ENCODE data around the gene GALNT2. TPM values are rescaled to one million over a fixed set of nuclear protein-coding genes. Genes with fewer than 3 reads are reported as not detected.

GALNT2 gene
- total RNA-seq, 1 experiment from 2014 or later = 152 TPM

- ChIA-PET POLR2A (no interaction called here), CTCF (no interaction called here)
- no peak overlapping the region for H3K27ac ChIP-seq (ENCODE audit: low read length)
- H3K36me3 ChIP-seq (ENCODE audit: control insufficient read depth, insufficient read depth, low read length) = no peaks in the 10 kb centered on the region
- DNase-seq (ENCODE audit: low read depth, low spot score) = no peak
- TF ChIP-seq, protein P1, sequence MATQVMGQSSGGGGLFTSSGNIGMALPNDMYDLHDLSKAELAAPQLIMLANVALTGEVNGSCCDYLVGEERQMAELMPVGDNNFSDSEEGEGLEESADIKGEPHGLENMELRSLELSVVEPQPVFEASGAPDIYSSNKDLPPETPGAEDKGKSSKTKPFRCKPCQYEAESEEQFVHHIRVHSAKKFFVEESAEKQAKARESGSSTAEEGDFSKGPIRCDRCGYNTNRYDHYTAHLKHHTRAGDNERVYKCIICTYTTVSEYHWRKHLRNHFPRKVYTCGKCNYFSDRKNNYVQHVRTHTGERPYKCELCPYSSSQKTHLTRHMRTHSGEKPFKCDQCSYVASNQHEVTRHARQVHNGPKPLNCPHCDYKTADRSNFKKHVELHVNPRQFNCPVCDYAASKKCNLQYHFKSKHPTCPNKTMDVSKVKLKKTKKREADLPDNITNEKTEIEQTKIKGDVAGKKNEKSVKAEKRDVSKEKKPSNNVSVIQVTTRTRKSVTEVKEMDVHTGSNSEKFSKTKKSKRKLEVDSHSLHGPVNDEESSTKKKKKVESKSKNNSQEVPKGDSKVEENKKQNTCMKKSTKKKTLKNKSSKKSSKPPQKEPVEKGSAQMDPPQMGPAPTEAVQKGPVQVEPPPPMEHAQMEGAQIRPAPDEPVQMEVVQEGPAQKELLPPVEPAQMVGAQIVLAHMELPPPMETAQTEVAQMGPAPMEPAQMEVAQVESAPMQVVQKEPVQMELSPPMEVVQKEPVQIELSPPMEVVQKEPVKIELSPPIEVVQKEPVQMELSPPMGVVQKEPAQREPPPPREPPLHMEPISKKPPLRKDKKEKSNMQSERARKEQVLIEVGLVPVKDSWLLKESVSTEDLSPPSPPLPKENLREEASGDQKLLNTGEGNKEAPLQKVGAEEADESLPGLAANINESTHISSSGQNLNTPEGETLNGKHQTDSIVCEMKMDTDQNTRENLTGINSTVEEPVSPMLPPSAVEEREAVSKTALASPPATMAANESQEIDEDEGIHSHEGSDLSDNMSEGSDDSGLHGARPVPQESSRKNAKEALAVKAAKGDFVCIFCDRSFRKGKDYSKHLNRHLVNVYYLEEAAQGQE (IDR thresholded peaks at IDR 0.05; ENCODE audit: insufficient read depth in 1 of 2, low read depth in 2 of 2, low read length in 1 of 2) = no peak
- TF ChIP-seq TCF7L2 (IDR thresholded peaks at IDR 0.05; ENCODE audit: low read depth, low read length) = no peak
- TF ChIP-seq CTCF (IDR thresholded peaks at IDR 0.05) = no peak
- TF ChIP-seq POLR2AphosphoS5 (IDR thresholded peaks at IDR 0.05; ENCODE audit: low read depth, low read length) = no peak
- intact Hi-C loops (cut with micrococcal nuclease; ENCODE audit: unreplicated experiment) (no loop called here), in situ Hi-C loops (cut with HindIII; ENCODE audit: low pct_unique_long_range_greater_than_20kb, low sequenced_read_pairs) (no loop called here)
- no peak overlapping the region for H3K4me3 ChIP-seq (ENCODE audit: low read depth in 2 of 2, low read length in 2 of 2)
- H3K27me3 ChIP-seq (ENCODE audit: control insufficient read depth, insufficient read depth, low read length) = no peaks in the 10 kb centered on the region
- no peak for ATAC-seq
- H3K4me1 ChIP-seq (ENCODE audit: control insufficient read depth, insufficient read depth, low read length) = no peaks in the 10 kb centered on the region
- BruUV-seq (replicated peaks) = no TSS peak
- H3K9me3 ChIP-seq (ENCODE audit: control insufficient read depth, insufficient read depth, low read depth, low read length) = no peaks in the 10 kb centered on the region
Measured at GRCh38 chr1:230235876-230236275, 168.8 kb downstream of the GALNT2 start.

DNA sequence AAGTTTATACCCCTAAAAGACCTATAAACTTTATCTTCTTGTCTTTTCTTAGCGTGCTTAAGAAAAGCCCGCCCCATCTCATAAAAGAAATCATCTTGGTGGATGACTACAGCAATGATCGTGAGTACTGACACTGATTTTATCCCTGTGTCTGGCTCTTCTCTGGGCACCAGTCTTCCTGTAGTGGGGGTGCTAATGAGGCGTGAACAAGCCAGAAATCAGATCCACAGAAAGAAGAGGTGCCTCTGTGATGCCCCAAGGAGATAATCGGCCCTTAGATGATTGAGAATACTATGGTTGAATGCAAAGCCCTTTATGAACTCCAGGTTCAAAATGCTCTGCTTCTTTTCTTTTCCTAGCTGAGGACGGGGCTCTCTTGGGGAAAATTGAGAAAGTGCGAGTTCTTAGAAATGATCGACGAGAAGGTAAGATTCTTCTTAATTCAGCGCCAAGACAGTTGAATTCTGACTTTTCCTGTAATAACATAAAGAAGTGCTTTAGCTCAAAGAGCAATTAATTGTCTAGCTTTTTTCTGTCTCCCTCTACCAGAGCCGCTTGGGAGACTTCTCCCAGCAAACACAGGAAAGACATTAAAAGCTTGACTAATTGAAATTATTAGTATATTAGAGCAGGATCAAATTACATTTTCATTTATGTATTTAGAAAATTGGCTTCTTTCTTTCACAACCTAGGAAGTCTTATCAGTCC lies 169.4 kb downstream of the GALNT2 start:
- H3K4me1 ChIP-seq (ENCODE audit: control insufficient read depth, insufficient read depth, low read length) = no peaks in the 10 kb centered on the region
- CTCF ChIA-PET = no interaction called here
- POLR2A ChIA-PET = no interaction called here
- no peaks in the 10 kb centered on the region for H3K36me3 ChIP-seq (ENCODE audit: control insufficient read depth, insufficient read depth, low read length)
- TF ChIP-seq SIN3A (IDR thresholded peaks at IDR 0.05; ENCODE audit: borderline replicate concordance, insufficient read depth, low read depth, low read length) = no peak
- TF ChIP-seq TCF7L2 (IDR thresholded peaks at IDR 0.05; ENCODE audit: low read depth, low read length) = no peak
- TF ChIP-seq CTCF (IDR thresholded peaks at IDR 0.05) = no peak
- H3K27me3 ChIP-seq (ENCODE audit: control insufficient read depth, insufficient read depth, low read length) = no peaks in the 10 kb centered on the region
- ATAC-seq (no peak), DNase-seq (ENCODE audit: low read depth, low spot score) (no peak)
- no peak overlapping the region for H3K4me3 ChIP-seq (ENCODE audit: low read depth in 2 of 2, low read length in 2 of 2)
- no TSS peak for BruUV-seq (replicated peaks)
- H3K9me3 ChIP-seq (ENCODE audit: control insufficient read depth, insufficient read depth, low read depth, low read length) = no peaks in the 10 kb centered on the region
- no peak overlapping the region for H3K27ac ChIP-seq (ENCODE audit: low read length)
- intact Hi-C loops (cut with micrococcal nuclease; ENCODE audit: unreplicated experiment) = no loop called here
- in situ Hi-C loops (cut with HindIII; ENCODE audit: low pct_unique_long_range_greater_than_20kb, low sequenced_read_pairs) = no loop called here
